ENCODE data around the gene TRIM46. TPM values are rescaled to one million over a fixed set of nuclear protein-coding genes. Genes with fewer than 3 reads are reported as not detected.

The TRIM46 gene
- total and polyA plus RNA-seq, 9 of the 15 experiments (the other 6 are each of a cell fraction or from before 2014, with no cell fraction given) = 0.05 to 0.60 (median 0.16) TPM; not detected in 3

DNA sequence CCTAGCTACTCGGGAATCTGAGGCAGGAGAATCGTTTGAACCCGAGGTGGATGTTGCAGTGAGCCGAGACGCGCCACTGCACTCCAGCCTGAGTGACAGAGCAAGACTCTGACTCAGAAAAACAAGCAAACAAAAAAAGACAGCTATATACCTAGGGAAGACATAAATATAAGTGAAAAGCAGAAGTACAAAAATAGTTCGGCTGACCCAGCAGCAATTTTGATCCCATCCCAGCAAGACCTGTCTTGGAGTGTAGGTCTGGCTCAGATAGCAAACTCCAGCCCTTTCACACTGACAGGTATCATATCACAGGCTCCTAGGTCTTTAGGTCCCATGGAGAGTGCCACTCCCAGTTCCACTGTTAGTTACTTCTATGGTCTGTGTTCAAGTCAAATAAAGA lies 49.4 kb downstream of the TRIM46 start (continued):
- TF ChIP-seq, protein P1, sequence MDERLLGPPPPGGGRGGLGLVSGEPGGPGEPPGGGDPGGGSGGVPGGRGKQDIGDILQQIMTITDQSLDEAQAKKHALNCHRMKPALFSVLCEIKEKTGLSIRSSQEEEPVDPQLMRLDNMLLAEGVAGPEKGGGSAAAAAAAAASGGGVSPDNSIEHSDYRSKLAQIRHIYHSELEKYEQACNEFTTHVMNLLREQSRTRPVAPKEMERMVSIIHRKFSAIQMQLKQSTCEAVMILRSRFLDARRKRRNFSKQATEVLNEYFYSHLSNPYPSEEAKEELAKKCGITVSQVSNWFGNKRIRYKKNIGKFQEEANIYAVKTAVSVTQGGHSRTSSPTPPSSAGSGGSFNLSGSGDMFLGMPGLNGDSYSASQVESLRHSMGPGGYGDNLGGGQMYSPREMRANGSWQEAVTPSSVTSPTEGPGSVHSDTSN (CRISPR knock-in tag; IDR thresholded peaks at IDR 0.05; ENCODE audit: low read depth) = no peak
- TF ChIP-seq, protein P1 (tag; conservative IDR thresholded peaks at IDR 0.05; ENCODE audit: low read depth) = peak; percentile 53; the same call in 1 of the 2 replicates
- 0 out of 2 replicates have a peak, but pooled peaks have one; percentile 45 for TF ChIP-seq SPI1 (IDR thresholded peaks at IDR 0.05; ENCODE audit: borderline replicate concordance, low read depth, low read length)
- no peak for TF ChIP-seq BHLHE40 (IDR thresholded peaks at IDR 0.05; ENCODE audit: low read length)
- TF ChIP-seq TEAD4 (IDR thresholded peaks at IDR 0.05; ENCODE audit: low read length) = 0 out of 2 replicates have a peak, but pooled peaks have one; percentile 25
- TF ChIP-seq TEAD4 (CRISPR knock-in tag; IDR thresholded peaks at IDR 0.05; ENCODE audit: borderline replicate concordance) = no peak
- peak; percentile 90 for TF ChIP-seq MEF2D (tag; conservative IDR thresholded peaks at IDR 0.05; ENCODE audit: low read depth)
- TF ChIP-seq, protein P2, sequence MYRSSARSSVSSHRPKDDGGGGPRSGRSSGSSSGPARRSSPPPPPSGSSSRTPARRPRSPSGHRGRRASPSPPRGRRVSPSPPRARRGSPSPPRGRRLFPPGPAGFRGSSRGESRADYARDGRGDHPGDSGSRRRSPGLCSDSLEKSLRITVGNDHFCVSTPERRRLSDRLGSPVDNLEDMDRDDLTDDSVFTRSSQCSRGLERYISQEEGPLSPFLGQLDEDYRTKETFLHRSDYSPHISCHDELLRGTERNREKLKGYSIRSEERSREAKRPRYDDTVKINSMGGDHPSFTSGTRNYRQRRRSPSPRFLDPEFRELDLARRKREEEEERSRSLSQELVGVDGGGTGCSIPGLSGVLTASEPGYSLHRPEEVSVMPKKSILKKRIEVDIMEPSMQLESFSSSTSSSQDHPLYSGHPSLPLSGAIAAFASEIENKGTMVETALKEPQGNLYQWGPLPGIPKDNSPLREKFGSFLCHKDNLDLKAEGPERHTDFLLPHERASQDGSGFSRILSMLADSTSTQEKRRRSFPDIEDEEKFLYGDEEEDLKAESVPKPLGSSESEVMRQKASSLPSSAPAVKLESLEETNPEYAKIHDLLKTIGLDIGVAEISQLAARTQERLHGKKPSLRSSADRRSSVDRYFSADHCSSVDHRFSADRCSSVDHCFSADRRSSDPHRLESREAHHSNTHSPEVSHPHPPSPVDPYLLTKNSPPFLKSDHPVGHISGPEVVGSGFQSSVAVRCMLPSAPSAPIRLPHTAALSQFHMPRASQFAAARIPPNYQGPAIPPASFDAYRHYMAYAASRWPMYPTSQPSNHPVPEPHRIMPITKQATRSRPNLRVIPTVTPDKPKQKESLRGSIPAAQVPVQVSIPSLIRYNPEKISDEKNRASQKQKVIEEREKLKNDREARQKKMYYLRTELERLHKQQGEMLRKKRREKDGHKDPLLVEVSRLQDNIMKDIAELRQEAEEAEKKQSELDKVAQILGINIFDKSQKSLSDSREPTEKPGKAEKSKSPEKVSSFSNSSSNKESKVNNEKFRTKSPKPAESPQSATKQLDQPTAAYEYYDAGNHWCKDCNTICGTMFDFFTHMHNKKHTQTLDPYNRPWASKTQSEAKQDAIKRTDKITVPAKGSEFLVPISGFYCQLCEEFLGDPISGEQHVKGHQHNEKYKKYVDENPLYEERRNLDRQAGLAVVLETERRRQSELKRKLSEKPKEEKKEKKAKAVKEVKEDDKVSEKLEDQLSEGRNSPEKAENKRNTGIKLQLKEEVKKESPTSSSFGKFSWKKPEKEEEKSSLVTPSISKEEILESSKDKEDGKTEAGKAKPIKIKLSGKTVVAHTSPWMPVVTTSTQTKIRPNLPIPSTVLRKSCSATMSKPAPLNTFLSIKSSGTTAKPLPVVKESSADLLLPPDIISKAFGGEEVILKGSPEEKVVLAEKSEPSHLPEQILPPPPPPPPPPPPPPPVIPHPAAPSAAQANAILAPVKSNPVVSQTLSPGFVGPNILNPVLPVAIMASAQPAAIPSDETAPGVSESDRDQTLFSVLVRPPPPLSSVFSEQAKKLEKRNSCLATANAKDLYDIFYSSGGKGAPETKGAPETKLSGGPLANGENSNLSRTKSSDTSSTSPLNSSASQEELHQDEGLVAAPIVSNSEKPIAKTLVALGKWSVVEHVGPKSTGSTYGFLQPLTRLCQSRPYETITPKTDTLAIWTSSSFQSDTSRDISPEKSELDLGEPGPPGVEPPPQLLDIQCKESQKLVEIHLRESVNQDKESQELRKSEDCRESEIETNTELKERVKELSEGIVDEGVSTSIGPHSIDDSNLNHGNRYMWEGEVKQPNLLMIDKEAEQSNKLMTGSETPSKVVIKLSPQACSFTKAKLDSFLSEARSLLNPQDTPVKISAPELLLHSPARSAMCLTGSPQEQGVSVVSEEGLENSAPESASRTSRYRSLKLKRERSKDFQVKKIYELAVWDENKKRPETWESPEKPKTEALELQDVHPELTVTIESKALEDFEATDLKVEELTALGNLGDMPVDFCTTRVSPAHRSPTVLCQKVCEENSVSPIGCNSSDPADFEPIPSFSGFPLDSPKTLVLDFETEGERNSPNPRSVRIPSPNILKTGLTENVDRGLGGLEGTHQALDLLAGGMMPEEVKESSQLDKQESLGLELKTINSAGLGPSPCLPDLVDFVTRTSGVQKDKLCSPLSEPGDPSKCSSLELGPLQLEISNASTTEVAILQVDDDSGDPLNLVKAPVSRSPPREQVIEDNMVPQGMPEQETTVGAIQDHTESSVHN (IDR thresholded peaks at IDR 0.05; ENCODE audit: borderline replicate concordance in 1 of 2, low read depth in 1 of 2) = no peak
- TF ChIP-seq, protein P3, sequence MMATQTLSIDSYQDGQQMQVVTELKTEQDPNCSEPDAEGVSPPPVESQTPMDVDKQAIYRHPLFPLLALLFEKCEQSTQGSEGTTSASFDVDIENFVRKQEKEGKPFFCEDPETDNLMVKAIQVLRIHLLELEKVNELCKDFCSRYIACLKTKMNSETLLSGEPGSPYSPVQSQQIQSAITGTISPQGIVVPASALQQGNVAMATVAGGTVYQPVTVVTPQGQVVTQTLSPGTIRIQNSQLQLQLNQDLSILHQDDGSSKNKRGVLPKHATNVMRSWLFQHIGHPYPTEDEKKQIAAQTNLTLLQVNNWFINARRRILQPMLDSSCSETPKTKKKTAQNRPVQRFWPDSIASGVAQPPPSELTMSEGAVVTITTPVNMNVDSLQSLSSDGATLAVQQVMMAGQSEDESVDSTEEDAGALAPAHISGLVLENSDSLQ (IDR thresholded peaks at IDR 0.05) = peak; percentile 92
- peak; percentile 64 for TF ChIP-seq MEIS2 (IDR thresholded peaks at IDR 0.05; ENCODE audit: partially characterized antibody)
- TF ChIP-seq SOX6 (IDR thresholded peaks at IDR 0.05) = peak; percentile 33; the same call in 1 of the 2 replicates
- TF ChIP-seq, protein P4, sequence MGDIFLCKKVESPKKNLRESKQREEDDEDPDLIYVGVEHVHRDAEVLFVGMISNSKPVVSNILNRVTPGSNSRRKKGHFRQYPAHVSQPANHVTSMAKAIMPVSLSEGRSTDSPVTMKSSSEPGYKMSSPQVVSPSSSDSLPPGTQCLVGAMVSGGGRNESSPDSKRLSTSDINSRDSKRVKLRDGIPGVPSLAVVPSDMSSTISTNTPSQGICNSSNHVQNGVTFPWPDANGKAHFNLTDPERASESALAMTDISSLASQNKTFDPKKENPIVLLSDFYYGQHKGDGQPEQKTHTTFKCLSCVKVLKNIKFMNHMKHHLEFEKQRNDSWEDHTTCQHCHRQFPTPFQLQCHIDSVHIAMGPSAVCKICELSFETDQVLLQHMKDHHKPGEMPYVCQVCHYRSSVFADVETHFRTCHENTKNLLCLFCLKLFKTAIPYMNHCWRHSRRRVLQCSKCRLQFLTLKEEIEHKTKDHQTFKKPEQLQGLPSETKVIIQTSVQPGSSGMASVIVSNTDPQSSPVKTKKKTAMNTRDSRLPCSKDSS (IDR thresholded peaks at IDR 0.05; ENCODE audit: low read depth, partially characterized antibody) = no peak
- 0 out of 2 replicates have a peak, but pooled peaks have one; percentile 38 for TF ChIP-seq SMARCE1 (IDR thresholded peaks at IDR 0.05)
